Progenitor cell of endocrine pancreas (in vitro differentiated cells): ENCODE results near the gene KRT8. TPM values are rescaled to one million over a fixed set of nuclear protein-coding genes. Genes with fewer than 3 reads are reported as not detected.

Experiments
- DNase-seq: peaks from one replicate; pipeline ENCODE4 v3.0.0; 2021; ENCODE audit warnings: low spot score; ENCODE audit not compliant: unreplicated experiment
- H3K27ac Mint-ChIP-seq: 2 replicates; pipeline ENCODE4 v1.8.0; 2021; ENCODE audit warnings: mild to moderate bottlenecking, moderate library complexity, mixed read lengths
- H3K27me3 Mint-ChIP-seq: 2 replicates; pipeline ENCODE4 v1.8.0; 2021; ENCODE audit warnings: mixed read lengths
- H3K36me3 Mint-ChIP-seq: 2 replicates; pipeline ENCODE4 v1.8.0; 2022; ENCODE audit warnings: mixed read lengths; ENCODE audit not compliant: insufficient read depth
- H3K4me1 Mint-ChIP-seq: 2 replicates; pipeline ENCODE4 v1.8.0; 2021; ENCODE audit warnings: low read depth, mixed read lengths
- H3K4me3 Mint-ChIP-seq: 2 replicates; pipeline ENCODE4 v1.8.0; 2021; ENCODE audit warnings: low read depth, mild to moderate bottlenecking, moderate library complexity, mixed read lengths
- H3K9me3 Mint-ChIP-seq: 2 replicates; pipeline ENCODE4 v1.8.0; 2021; ENCODE audit warnings: low read depth, mixed read lengths
- total RNA-seq: library from RNA; stranded (reverse); gene quantifications from 2 replicates; pipeline ENCODE4 v1.2.1, GENCODE V29; 2021
- TF ChIP-seq, protein P1 (sequence below): fragments of 200-600 bp; sonication (generic); IDR thresholded peaks from one replicate; pipeline ENCODE4 v1.5.0; 2021; ENCODE audit warnings: antibody characterized with exemption, mild to moderate bottlenecking; ENCODE audit not compliant: unreplicated experiment

KRT8 gene
- total RNA-seq, 1 donor from 2014 or later = 1,180 TPM

DNA sequence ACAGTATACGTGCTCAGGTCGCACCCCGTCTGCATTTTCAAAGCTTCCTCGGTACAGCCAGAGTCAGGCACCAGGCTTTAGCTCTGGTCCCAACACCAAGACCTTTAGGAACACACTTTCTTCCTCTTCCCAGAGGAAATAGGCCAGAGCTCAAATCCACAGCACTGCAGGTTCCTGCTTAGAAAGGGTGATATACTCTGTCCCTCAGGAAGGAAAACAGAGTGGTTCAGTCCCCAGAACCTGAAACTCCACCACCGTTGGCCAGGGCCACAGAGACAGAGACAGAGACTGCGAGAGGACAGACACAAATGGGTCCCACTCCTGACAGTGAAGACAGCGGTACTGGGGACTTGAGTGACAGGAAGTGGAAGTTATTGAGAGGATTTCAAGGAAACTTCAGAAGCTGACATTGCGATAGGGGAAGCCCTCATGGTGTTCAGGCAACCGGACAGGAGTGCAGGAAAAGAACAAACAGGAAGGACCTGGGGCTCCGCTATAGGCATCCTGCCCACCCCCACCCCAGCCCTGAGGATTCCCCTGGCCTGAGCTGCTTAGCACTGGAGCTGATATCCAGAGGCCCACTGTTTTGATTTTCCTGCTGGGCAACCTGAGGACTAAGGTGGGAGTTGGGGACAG lies 5.5 kb upstream of the KRT8 start:
- peak overlapping the region; percentile 38 for H3K27ac Mint-ChIP-seq
- TF ChIP-seq, protein P1, sequence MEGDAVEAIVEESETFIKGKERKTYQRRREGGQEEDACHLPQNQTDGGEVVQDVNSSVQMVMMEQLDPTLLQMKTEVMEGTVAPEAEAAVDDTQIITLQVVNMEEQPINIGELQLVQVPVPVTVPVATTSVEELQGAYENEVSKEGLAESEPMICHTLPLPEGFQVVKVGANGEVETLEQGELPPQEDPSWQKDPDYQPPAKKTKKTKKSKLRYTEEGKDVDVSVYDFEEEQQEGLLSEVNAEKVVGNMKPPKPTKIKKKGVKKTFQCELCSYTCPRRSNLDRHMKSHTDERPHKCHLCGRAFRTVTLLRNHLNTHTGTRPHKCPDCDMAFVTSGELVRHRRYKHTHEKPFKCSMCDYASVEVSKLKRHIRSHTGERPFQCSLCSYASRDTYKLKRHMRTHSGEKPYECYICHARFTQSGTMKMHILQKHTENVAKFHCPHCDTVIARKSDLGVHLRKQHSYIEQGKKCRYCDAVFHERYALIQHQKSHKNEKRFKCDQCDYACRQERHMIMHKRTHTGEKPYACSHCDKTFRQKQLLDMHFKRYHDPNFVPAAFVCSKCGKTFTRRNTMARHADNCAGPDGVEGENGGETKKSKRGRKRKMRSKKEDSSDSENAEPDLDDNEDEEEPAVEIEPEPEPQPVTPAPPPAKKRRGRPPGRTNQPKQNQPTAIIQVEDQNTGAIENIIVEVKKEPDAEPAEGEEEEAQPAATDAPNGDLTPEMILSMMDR = no peak
- H3K9me3 Mint-ChIP-seq = no peaks in the 10 kb centered on the region
- peaks cover 50% of the 10 kb centered on the region for H3K4me1 Mint-ChIP-seq
- DNase-seq = no peak
- no peaks in the 10 kb centered on the region for H3K36me3 Mint-ChIP-seq
- no peak overlapping the region for H3K4me3 Mint-ChIP-seq
- no peaks in the 10 kb centered on the region for H3K27me3 Mint-ChIP-seq

DNA sequence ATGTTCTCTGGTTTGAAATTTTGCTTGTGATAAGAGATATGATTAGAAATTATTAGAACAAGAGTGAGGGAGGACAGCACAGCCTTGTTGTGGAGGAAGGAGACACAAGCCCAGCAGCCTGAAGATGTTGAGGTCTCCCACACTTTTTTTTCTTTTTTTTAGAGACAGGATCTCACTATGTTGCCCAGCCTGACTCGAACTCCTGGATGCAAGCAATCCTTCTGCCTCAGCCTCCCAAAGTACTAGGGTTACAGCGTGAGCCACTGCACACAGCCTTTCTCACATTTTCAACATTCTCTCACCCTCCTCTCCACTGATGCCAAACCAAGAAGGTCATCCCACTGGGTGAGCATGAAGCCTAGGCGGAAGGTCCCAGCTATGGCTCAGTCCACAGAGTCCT lies 4.9 kb upstream of the KRT8 start:
- DNase-seq = no peak
- H3K4me1 Mint-ChIP-seq = peaks cover 50% of the 10 kb centered on the region
- TF ChIP-seq, protein P1 = no peak
- no peak overlapping the region for H3K4me3 Mint-ChIP-seq
- no peaks in the 10 kb centered on the region for H3K36me3 Mint-ChIP-seq
- H3K27ac Mint-ChIP-seq = peak overlapping the region; percentile 21
- H3K27me3 Mint-ChIP-seq = no peaks in the 10 kb centered on the region
- no peaks in the 10 kb centered on the region for H3K9me3 Mint-ChIP-seq

DNA sequence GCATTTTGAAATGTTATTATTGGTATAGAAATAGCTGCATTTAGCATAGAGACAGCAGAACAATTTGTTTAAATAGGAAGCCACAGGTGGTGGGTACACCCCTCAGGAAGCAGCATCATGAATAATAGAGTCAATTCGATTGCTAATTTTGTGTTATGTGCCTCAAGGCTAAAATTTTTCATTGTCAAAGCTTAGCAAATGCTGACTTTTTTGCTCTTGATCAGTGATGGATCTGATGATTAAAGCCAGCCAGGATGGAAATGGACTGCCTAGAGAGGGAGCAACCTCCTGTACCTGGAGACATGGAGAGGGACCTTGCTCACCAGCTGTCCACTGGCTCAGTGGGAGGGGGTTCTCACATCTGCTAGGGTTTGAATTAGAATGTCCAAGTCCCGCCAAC lies 4.5 kb upstream of the KRT8 start:
- Mint-ChIP-seq H3K4me3 (no peak overlapping the region), H3K9me3 (no peaks in the 10 kb centered on the region), H3K4me1 (peaks cover 47% of the 10 kb centered on the region), H3K27ac (no peak overlapping the region), H3K27me3 (no peaks in the 10 kb centered on the region), H3K36me3 (no peaks in the 10 kb centered on the region)
- DNase-seq = no peak
- TF ChIP-seq, protein P1 = no peak

DNA sequence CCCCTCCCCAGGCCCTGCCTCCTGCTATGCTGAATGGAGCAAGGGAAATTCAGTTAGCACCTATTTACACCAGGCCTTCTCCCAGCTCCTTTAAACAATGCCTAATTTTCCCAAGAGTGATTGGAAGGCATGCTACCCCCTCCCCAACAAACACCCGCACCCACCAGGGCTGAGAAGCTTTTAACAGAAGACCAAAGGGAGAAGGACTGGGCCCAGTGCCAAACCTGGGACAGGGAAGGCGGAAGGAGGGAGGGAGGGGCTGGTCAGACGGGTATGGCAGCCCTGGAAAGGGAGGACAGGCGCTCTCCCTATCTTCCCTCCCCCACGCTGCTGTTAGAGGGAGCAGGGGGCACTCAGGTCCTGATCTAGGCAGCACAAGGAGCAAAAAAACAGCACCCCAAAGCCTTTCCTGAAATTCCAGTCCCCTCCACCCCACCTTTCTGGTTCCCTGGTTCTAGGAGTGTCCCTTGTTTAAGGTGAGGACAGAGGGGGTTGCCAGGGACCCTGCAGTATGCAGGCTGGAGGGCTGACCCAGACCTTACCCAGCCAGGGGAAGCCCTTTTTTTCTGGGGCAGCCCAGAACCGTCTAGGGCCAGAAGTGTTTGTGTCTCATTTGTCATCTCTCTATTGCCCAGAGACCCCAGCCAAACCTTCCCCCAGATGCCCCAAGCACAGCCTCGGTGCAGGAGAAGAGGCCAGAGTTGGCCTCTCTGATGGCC lies 2.4 kb upstream of the KRT8 start:
- no peaks in the 10 kb centered on the region for H3K9me3 Mint-ChIP-seq
- H3K27ac Mint-ChIP-seq = peak overlapping the region; percentile 81
- peaks cover 36% of the 10 kb centered on the region for H3K4me1 Mint-ChIP-seq
- H3K36me3 Mint-ChIP-seq = peaks cover 2% of the 10 kb centered on the region
- DNase-seq = no peak
- TF ChIP-seq, protein P1 = no peak
- H3K4me3 Mint-ChIP-seq = peak overlapping the region; percentile 35
- no peaks in the 10 kb centered on the region for H3K27me3 Mint-ChIP-seq

DNA sequence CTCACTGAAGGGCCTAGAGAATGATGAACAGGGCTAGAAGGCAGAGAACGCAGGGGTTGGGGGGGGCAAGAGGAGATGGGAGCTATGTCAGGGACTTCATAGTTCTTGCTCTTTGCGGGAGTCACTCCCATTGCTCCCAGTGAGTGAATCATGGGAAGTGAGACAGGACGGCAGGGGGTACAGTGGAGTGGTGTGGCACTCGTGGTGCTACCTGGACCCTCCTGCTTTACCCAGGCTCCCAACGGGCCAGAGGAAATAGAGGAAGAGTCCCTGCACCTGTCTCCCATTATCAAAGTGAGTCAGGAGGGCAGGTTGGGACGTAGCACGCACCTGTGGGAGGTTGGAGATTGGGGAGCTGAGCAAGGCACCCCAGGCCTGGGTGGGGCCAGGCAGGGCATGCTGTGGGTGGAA lies 1.3 kb upstream of the KRT8 start:
- TF ChIP-seq, protein P1 = no peak
- H3K9me3 Mint-ChIP-seq = no peaks in the 10 kb centered on the region
- peak overlapping the region; percentile 100 for H3K27ac Mint-ChIP-seq
- no peak for DNase-seq
- H3K4me3 Mint-ChIP-seq = no peak overlapping the region
- H3K36me3 Mint-ChIP-seq = peaks cover 11% of the 10 kb centered on the region
- H3K4me1 Mint-ChIP-seq = peaks cover 45% of the 10 kb centered on the region
- no peaks in the 10 kb centered on the region for H3K27me3 Mint-ChIP-seq
